GM13977 (cell line): ENCODE results near the gene SLC6A5.

ENCODE experiments used
- DNase-seq: peaks from one replicate; pipeline ENCODE4 v3.0.0; 2012; ENCODE audit warnings: low spot score
- in situ Hi-C: fragments of 300-500 bp; cut with MboI; formaldehyde crosslinking; loops from one replicate; pipeline ENCODE4 v1.12.0; 2022; ENCODE audit warnings: low sequenced_read_pairs, low pct_unique_long_range_greater_than_20kb, mixed read lengths, inconsistent platforms; ENCODE audit not compliant: unreplicated experiment
- TF ChIP-seq, protein P1 (sequence below): IDR thresholded peaks from 2 replicates; pipeline ENCODE4 v1.5.1; 2012; ENCODE audit warnings: mild to moderate bottlenecking, control low read depth; ENCODE audit not compliant: insufficient read depth; ENCODE audit errors: extremely low read depth, missing control alignments

The SLC6A5 gene

GRCh38 chr11:20604295-20604803 is 4.9 kb downstream of the SLC6A5 start:
- in situ Hi-C loops = loop anchor here (25.0 kb wide), 2 partner anchors 217 to 442 kb away; partner anchors contain the start of genes DBX1 and PRMT3
- DNase-seq = no peak
- TF ChIP-seq, protein P1, sequence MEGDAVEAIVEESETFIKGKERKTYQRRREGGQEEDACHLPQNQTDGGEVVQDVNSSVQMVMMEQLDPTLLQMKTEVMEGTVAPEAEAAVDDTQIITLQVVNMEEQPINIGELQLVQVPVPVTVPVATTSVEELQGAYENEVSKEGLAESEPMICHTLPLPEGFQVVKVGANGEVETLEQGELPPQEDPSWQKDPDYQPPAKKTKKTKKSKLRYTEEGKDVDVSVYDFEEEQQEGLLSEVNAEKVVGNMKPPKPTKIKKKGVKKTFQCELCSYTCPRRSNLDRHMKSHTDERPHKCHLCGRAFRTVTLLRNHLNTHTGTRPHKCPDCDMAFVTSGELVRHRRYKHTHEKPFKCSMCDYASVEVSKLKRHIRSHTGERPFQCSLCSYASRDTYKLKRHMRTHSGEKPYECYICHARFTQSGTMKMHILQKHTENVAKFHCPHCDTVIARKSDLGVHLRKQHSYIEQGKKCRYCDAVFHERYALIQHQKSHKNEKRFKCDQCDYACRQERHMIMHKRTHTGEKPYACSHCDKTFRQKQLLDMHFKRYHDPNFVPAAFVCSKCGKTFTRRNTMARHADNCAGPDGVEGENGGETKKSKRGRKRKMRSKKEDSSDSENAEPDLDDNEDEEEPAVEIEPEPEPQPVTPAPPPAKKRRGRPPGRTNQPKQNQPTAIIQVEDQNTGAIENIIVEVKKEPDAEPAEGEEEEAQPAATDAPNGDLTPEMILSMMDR = no peak

DNA sequence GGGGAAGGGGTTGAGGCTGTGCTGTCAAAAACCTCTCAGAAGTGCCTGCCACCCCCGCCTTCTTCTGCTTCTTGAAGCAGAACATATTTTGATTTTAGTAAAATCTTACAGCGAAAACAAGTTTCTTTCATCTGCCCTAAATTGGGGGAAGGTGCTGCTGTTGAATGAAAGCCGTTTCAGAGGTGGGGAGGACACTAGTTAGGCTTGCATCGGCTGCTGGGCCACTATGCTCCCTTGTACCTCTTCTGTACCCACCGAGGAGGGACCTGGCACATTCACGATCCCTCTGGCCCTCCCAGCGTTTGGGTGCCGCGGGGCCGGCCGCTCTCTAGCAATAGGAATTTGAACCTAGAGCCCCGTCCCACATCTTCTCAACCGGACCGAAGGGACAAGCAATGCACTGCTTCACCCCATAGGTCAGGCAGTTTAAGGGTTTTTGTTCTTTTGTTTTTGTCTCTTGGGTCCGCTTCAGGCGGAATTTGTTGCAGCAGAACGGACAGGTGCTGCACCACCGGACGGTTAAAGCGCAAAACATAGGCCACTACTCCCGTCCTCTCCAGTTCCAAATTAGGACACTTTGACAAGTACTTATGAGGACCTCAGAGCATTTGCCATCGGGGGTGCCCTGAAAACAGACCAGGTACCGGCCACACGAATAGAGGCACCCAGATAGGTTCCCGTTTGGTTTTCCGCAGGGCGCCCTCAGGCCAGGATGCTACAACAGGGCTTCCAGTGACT is 5.6 kb downstream of the SLC6A5 start:
- TF ChIP-seq, protein P1 = no peak
- DNase-seq = no peak
- in situ Hi-C loops = loop anchor here (25.0 kb wide), 2 partner anchors 218 to 443 kb away; partner anchors contain the start of genes DBX1 and PRMT3

GRCh38 chr11:20605602-20606091 is 6.2 kb downstream of the SLC6A5 start:
- in situ Hi-C loops = loop anchor here (25.0 kb wide), 2 partner anchors 218 to 443 kb away; partner anchors contain the start of genes DBX1 and PRMT3
- no peak for DNase-seq
- TF ChIP-seq, protein P1 = no peak

- TF ChIP-seq, protein P1 = no peak
- in situ Hi-C loops = loop anchor here (25.0 kb wide), 2 partner anchors 222 to 447 kb away; partner anchors contain the start of genes DBX1 and PRMT3
- no peak for DNase-seq
Measured at GRCh38 chr11:20608934-20609333, 9.5 kb downstream of the SLC6A5 start.

DNA sequence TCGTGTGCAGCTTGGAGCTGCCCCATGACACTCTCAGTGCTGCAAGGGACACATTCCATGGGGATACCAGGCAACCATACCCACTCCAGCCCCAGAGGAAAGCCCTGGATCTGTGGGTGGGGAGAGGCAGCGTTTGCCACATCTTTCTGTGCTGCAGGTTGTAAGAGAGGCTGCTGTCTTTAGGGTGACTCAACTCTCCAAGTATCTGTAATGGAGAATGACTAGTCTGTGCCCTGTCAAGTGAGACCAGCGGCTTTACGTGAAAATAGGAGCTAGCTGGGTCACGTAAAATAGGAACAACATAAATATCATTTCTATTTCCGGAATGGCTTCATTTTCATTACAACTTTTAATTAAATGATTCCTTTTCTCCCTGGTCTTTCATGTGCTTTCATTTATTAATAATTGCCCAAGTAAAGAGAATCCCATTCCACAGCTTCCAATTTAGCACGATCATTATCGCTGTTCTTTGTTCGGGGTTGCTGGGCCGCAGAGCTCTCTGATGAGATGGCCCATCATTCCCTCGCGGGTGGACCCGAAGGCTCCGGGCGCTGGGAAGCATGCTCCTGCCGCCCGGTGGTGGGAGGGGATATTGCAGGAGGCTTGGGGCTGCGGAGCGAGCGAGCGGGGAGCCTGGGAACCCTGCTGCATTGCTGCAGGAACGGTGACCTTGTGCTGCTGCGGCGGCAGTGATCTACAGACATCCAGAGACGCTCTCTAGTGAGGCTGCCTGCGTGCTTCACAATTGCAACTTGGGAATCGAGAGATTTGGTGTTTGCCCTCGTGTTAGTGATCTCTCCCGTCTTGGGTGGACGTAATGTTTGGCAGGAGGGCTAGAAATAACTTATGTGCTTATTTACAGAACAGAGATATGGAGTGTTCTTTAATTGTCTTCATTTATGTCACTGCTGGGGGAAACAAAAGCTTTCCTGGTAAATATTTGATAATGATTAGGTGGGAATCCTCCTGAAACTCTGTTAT is 10.6 kb downstream of the SLC6A5 start:
- DNase-seq = peak; percentile 77
- TF ChIP-seq, protein P1 = peak; percentile 98
- in situ Hi-C loops = loop anchor here (25.0 kb wide), 2 partner anchors 223 to 448 kb away; partner anchors contain the start of genes DBX1 and PRMT3

GRCh38 chr11:20610825-20611224 is 11.4 kb downstream of the SLC6A5 start:
- in situ Hi-C loops = loop anchor here (25.0 kb wide), 2 partner anchors 224 to 449 kb away; partner anchors contain the start of genes DBX1 and PRMT3
- TF ChIP-seq, protein P1 = no peak
- no peak for DNase-seq
